ENCODE results near the gene TFAP2D.

TFAP2D gene

DNA sequence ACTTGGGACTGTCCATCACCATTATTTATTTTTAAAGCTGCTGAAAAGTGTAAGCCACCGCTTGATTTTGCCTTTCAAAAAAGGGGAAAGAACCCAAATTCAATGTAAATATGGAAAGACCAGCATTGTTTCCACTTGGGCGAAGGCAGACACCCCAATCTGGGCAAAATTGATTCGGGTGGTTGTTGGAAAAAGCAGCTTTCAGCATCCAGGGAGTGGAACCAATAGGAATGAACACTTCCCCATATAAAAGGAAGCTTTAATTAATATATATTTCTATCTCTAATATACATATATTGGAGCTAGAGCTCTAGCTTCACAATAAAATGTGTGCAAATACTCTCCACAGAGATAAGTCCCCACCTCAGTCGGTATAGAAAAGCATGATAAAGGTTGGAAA is at the start of gene TFAP2D:
Gene TFAP2D, plus strand, starts transcription at position 301 of the 400 bp plus-strand sequence. CDS start 530 bp downstream, outside the sequence.
- DNase-seq (ENCODE audit: low read depth) = no peak

DNA sequence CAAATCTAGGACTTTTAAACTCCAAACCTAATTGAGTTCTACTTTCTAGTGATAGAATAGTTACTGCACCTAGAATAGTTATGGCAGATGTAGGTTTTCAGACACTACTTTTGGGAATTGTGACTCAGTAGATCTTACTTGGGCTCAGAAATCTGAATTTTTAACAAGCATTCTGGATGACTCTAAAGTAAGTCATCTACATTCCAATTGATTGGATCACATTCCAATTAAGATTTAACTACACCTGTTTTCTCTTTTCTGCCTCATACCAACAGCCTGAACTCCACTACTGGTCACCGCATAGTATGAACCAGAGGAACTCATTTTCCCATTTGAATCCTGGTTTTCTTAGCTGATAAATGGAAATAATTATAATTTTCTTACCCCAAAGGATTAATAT is 49.5 kb upstream of the TFAP2D start:
- no peak for DNase-seq (ENCODE audit: low read depth)

DNA sequence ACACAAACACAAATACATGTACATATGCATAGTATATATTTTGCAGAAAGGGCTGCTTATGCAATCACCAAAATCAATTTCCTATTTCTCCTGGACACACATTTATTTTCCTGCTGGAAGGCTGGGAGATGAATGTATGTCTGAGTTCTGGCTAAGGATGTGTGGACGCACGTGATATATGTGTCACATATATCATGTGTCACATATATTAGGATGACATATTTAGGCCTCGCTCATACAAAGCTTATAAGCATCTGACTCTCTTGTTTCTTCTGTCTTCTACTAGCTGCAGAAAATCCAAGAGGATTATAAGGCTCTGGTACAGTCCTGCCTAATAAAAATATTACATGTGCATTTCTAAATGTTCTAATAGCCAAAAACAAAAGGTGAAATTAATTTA is 47.2 kb upstream of the TFAP2D start:
- DNase-seq (ENCODE audit: low read depth) = no peak

- no peak for DNase-seq (ENCODE audit: low read depth)
Observed at GRCh38 chr6:50681213-50681824, 32.0 kb upstream of the TFAP2D start.

DNA sequence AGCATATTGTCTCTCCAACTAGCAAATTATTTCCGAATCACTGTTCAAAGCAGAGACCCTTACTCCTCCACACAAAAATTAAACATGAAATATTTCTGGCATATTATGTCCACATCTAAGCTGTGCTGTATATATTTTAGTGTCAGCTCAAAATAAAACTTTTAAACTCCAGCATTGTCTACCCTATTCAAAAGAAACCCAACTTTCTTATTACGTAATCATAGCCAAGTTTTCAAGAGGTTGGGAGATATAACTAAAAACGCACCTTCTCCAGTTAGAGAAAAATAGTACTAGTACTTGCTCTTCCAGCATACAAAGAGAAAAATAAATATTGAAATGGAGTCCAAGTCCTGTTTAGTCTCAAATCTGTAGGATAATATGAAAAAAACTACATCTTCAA is 24.1 kb upstream of the TFAP2D start:
- DNase-seq (ENCODE audit: low read depth) = no peak

GRCh38 chr6:50691814-50692495 is 21.4 kb upstream of the TFAP2D start:
- DNase-seq (ENCODE audit: low read depth) = no peak

- no peak for DNase-seq (ENCODE audit: low read depth)
Observed at GRCh38 chr6:50698546-50698945, 14.8 kb upstream of the TFAP2D start.

- DNase-seq (ENCODE audit: low read depth) = no peak
Observed at GRCh38 chr6:50699051-50699775, 14.1 kb upstream of the TFAP2D start.

- DNase-seq (ENCODE audit: low read depth) = no peak
Observed at GRCh38 chr6:50706575-50706974, 6.8 kb upstream of the TFAP2D start.

DNA sequence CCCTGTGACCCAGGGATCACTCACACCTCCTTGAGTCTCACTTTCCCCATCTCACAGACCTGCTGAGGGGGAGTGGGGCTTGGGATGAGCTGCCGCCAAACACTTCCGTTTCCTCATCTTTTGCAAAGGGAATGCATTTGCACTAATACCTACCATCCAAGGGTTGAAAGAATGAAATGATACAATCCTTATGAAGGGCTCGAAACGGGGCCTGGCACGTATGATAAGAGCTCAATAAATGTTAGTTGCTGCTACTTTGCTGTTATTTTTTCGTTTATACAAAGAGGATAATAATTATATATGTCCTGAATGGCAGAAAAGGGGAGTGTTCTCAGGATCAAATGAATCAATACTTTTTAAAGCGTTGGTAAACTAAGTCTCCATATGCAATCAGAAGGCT is 6.1 kb upstream of the TFAP2D start:
- no peak for DNase-seq (ENCODE audit: low read depth)

DNA sequence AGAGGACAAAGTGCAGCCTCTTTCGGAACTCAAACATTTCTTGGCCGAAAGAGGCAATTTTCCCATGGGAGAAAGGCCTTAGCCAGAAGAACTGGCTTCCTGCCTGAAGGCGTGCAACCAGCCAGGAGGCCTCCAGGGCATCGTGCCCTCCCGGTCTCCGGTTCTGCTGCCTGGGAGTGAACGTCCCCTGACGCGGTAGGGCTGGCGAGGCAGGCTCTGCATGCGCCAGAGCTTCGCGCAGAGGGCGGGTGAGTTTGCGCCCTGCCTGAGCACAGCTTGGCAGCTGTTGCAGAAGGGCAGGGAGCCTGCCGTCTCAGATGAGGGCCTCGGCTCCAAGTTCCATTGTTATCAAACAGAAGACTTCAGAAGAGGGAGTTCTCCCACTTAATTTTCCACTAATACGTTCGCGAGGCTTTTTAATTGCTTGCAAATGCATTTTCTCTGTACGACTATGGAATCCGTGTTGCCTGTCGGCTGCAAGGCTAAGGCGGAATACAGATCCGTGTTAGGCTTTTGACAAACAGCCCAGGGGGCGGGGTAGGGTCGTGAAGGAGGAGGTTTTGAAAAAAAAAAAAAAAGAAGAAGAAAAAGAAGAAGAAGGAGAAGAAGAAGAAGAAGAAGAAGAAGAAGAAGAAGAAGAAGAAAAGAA is 5.5 kb upstream of the TFAP2D start:
- DNase-seq (ENCODE audit: low read depth) = no peak

- no peak for DNase-seq (ENCODE audit: low read depth)
Observed at GRCh38 chr6:50708664-50709365, 4.5 kb upstream of the TFAP2D start.

DNA sequence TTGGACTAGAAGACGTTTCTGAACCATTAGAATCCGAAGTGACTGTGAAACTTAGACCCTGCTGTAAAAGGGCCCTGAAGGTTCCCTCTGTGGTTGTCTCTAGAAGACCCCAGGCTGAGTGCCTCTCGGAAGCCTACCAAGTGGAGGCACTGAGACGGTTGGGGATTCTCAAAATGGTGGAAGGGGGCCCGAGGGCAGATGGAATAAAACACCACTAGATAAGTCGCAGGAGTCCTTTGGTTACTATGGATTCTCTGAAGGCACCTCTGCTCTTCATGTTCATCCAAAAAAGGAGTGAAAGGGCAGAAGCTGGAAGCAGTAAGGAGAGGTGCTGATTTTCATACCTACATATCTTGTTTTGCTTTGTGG is 4.0 kb upstream of the TFAP2D start:
- no peak for DNase-seq (ENCODE audit: low read depth)

DNA sequence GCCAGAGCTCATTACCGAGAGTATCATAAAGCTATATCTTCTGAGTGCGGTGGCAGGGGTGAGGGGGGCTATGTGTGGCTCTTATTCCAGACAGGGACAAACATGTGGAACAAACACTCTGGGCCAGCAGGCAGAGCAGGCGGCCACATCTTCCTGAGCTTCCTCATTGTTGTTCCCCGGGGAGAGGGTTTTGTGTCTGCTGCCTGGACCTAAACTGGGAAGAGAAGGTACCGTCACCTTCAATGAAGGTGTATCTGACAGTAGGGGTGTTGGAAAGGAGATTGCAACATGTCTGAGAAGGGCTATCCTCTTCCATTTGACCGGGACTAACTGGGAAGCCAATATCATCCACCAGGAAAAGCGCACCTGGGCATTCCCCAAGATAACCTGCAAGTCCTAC is 1.6 kb upstream of the TFAP2D start:
- no peak for DNase-seq (ENCODE audit: low read depth)

DNA sequence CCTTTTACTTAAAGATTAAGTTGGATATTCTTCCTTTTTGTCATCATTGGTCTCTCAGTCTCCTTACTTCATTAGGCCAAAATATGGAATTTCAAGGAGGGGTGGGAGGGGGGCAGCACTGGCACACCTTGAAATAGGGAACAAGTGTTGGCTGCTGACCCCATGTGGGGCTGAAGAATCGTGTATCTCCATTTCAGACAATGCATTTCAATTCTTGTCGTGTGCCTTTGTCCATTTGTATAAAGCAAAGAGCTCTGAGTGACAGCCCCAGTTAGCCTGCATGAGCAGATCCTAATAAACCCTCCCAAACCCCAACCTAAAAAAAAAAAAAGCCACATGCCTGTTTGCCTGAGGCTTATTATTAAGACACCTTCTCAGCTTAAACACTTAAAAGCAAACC is 1.0 kb upstream of the TFAP2D start:
- DNase-seq (ENCODE audit: low read depth) = no peak

DNA sequence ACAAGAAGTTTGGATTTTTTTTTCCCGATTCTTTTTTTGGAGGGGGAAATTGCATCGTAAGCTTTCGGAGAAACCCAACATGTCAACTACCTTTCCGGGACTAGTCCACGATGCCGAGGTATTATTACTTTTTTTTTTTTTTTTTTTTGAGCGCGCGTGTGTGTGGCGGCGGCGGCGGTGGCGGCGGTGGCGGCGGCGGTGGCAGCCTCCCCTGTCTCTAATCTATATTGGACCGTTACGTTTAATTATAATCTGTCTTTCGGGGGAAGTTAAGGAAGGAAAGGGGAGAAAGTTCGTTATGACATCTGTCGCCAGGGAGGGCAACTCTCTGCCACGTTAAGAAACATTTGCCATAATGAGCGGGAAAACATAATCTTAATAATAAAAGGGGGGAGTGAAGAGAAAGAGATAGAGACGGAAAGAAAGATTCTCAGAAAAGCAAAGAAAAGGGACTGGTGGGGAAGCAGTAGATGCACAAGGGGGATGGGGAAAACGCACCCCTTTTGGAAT is 706 bp downstream of the TFAP2D start:
- DNase-seq (ENCODE audit: low read depth) = no peak

DNA sequence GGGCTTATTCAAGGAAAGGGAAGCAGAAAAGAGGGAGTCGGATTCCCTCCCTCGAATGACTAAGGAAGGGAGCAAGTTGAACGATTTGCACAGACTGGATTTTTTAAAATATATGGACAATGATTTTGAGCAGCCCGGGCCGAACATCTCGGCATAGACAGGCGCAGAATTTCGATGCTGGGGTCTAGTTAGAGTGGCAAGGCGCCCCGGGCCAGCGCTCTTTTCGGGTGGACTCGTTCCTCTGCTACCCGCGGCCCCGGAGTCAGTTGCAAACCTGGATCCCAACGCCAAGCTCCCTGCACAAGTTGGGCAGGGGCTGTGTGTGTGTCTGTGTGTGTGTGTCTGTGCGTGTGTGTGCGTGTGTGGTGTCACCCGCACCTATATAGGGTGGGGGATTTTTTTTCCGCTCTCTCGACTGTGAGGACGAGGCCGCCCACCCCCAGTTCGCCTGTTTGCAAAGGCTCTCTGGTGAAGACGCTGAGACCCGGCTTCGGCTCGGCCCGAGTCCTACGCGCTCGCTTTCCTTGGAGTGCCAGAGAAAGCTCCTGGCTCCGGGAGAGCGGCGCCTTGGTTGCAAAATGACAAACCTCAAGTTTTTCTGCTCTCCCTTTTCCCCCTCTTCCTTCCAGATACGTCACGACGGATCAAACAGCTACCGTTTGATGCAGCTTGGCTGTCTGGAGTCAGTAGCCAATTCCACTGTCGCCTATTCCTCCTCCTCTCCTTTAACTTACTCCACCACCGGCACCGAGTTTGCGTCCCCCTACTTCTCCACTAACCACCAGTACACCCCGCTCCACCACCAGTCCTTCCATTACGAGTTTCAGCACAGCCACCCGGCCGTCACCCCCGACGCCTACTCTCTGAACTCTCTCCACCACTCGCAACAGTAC is 1.4 kb downstream of the TFAP2D start:
- DNase-seq (ENCODE audit: low read depth) = no peak

GRCh38 chr6:50716899-50717509 is 3.7 kb downstream of the TFAP2D start:
- DNase-seq (ENCODE audit: low read depth) = no peak

DNA sequence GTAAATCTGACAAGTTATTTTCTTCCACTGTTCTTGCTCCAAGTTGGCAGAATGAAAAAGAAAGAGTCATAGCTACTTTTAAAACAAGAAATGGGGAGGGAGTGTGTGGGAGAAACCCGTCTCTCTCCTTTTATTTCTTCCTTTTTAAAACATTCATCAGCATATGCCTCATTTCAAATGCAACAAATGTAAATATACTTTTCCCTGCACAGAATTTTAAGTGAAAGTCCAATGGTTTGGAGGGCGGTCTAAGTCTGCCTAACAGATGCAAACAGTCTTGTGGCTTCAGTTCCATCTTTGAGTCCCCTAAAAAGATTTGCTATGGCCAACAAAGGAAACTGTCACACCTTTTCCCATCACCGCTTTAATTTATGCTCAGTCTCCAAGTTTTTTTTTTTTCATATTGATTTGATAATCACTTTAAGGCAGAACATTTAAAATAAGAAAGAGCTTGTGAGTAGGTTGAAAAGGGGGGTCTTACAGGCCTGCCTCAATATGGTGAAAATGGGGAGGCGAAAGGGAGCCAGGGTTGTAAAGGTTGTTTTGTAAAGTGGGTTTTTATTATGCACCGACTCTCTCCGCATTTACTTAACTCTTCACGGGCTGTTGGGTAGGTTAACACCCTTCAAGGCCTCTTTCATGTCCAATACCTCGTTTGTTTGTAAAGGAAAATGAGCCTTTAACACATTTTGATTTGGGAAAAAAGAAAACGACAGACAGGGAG is 4.6 kb downstream of the TFAP2D start:
- DNase-seq (ENCODE audit: low read depth) = no peak

- DNase-seq (ENCODE audit: low read depth) = no peak
Observed at GRCh38 chr6:50718566-50718965, 5.2 kb downstream of the TFAP2D start.

Data from activated T-helper 9 cell treated with anti-CD3 and anti-CD28 coated beads, Interleukin-2, amount 50 U/mL, for 16 hours (primary cell).